ENCODE measurements around the gene CNOT4.

DNA sequence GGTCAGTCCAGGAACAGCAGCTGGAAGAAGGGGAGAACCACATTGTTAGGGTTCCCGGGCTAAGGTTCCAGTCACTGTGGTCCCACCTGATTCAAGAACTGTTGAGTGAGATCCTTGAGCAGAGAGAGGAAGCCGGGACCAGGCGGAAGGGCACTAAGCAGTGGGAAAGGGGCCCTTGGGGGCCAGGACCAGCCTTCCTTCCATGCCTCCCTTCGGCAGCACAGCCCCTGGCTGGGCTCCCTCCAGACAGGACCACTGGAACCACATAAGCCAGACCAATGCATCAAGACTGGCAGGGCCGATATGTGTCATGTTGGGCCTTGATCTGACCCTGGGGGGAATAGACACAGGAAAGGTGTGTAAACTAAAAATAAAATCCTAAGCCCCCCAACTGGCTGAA, 172.4 kb downstream of the CNOT4 start:
- TF ChIP-seq CTCF (conservative IDR thresholded peaks at IDR 0.05 in 1 of 2, IDR thresholded peaks at IDR 0.05 in 1 of 2; ENCODE audit: extremely low read depth in 1 of 2, insufficient read depth in 1 of 2, low read depth in 1 of 2, low read length in 2 of 2): no peak
- no peak for TF ChIP-seq EZH2 (IDR thresholded peaks at IDR 0.05; ENCODE audit: borderline replicate concordance, low read length)
